WERI-Rb-1 (cell line): Measurements from ENCODE around the gene RTN3.

Source experiments
- DNase-seq: peaks from one replicate; pipeline ENCODE4 v3.0.0-alpha.2; 2020
- H3K27ac ChIP-seq: fragments of 250-450 bp; sonication (Bioruptor Pico); 2 replicates; pipeline ENCODE4 v1.5.1; 2020; ENCODE audit warnings: mild to moderate bottlenecking, moderate library complexity
- H3K27me3 ChIP-seq: fragments of 250-450 bp; sonication (Bioruptor Pico); 2 replicates; pipeline ENCODE4 v1.5.1; 2021; ENCODE audit warnings: mild to moderate bottlenecking, low read depth, moderate library complexity; ENCODE audit not compliant: insufficient read depth, severe bottlenecking
- H3K36me3 ChIP-seq: fragments of 250-450 bp; sonication (Bioruptor Pico); 2 replicates; pipeline ENCODE4 v1.5.1; 2020; ENCODE audit warnings: mild to moderate bottlenecking, moderate library complexity
- H3K4me3 ChIP-seq: 2 replicates; pipeline ENCODE4 v1.5.1; 2011; ENCODE audit warnings: low read depth, mild to moderate bottlenecking, control low read depth, low read length
- H3K9me3 ChIP-seq: fragments of 250-450 bp; sonication (Bioruptor Pico); 2 replicates; pipeline ENCODE4 v1.5.1; 2021; ENCODE audit warnings: mild to moderate bottlenecking, moderate library complexity; ENCODE audit not compliant: severe bottlenecking
- CTCF ChIP-seq: IDR thresholded peaks from 2 replicates; pipeline ENCODE4 v1.5.1; 2011; ENCODE audit warnings: low read depth, mild to moderate bottlenecking, control low read depth, inconsistent platforms, low read length

RTN3 gene

GRCh38 chr11:63738720-63739360, 57.5 kb downstream of the RTN3 start:
- no peak overlapping the region for H3K27ac ChIP-seq
- peak; percentile 59 for DNase-seq
- peaks cover 10% of the 10 kb centered on the region for H3K36me3 ChIP-seq
- H3K4me3 ChIP-seq, result no peak overlapping the region
- TF ChIP-seq CTCF, result peak; percentile 64
- no peaks in the 10 kb centered on the region for H3K9me3 ChIP-seq
- H3K27me3 ChIP-seq, result no peaks in the 10 kb centered on the region

GRCh38 chr11:63745304-63746170, 64.2 kb downstream of the RTN3 start:
- H3K36me3 ChIP-seq, result peaks cover 24% of the 10 kb centered on the region
- H3K4me3 ChIP-seq, result no peak overlapping the region
- TF ChIP-seq CTCF, result no peak
- no peaks in the 10 kb centered on the region for H3K9me3 ChIP-seq
- no peak for DNase-seq
- no peaks in the 10 kb centered on the region for H3K27me3 ChIP-seq
- no peak overlapping the region for H3K27ac ChIP-seq

- no peaks in the 10 kb centered on the region for H3K27me3 ChIP-seq
- no peak overlapping the region for H3K27ac ChIP-seq
- no peaks in the 10 kb centered on the region for H3K9me3 ChIP-seq
- DNase-seq, result no peak
- no peak overlapping the region for H3K4me3 ChIP-seq
- TF ChIP-seq CTCF, result no peak
- peaks cover 34% of the 10 kb centered on the region for H3K36me3 ChIP-seq
These were observed 65.7 kb downstream of the RTN3 start for GRCh38 chr11:63747011-63747410.

GRCh38 chr11:63749624-63750023, 68.3 kb downstream of the RTN3 start:
- Histone ChIP-seq H3K27me3 (no peaks in the 10 kb centered on the region), H3K36me3 (peaks cover 48% of the 10 kb centered on the region), H3K4me3 (no peak overlapping the region), H3K27ac (no peak overlapping the region), H3K9me3 (no peaks in the 10 kb centered on the region)
- TF ChIP-seq CTCF, result no peak
- no peak for DNase-seq

- H3K36me3 ChIP-seq, result peaks cover 64% of the 10 kb centered on the region
- H3K27me3 ChIP-seq, result no peaks in the 10 kb centered on the region
- H3K4me3 ChIP-seq, result no peak overlapping the region
- TF ChIP-seq CTCF, result no peak
- H3K9me3 ChIP-seq, result no peaks in the 10 kb centered on the region
- no peak for DNase-seq
- no peak overlapping the region for H3K27ac ChIP-seq
These were observed 75.8 kb downstream of the RTN3 start for GRCh38 chr11:63756919-63757761.
